ENCODE measurements around the gene RXFP1.

DNA sequence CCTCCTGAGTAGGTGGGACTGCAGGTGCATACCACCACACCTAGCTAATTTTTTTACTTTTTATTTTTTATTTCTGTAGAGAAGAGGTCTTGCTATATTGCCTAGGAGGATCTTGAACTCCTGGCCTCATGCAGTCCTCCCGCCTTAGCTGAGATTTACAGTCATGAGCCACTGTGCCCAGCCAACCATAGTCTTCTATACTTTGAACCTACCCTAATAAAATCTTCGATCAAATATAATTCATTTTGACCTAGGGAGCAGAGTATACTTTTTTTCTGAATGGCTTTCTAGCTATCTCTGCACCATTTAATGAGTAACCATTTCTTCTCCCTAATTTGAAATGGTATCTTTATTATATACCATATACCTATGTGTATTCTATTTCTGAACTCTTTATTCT is 157.1 kb downstream of the RXFP1 start:
- TF ChIP-seq, protein P1, sequence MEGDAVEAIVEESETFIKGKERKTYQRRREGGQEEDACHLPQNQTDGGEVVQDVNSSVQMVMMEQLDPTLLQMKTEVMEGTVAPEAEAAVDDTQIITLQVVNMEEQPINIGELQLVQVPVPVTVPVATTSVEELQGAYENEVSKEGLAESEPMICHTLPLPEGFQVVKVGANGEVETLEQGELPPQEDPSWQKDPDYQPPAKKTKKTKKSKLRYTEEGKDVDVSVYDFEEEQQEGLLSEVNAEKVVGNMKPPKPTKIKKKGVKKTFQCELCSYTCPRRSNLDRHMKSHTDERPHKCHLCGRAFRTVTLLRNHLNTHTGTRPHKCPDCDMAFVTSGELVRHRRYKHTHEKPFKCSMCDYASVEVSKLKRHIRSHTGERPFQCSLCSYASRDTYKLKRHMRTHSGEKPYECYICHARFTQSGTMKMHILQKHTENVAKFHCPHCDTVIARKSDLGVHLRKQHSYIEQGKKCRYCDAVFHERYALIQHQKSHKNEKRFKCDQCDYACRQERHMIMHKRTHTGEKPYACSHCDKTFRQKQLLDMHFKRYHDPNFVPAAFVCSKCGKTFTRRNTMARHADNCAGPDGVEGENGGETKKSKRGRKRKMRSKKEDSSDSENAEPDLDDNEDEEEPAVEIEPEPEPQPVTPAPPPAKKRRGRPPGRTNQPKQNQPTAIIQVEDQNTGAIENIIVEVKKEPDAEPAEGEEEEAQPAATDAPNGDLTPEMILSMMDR (IDR thresholded peaks at IDR 0.05), result no peak
- TF ChIP-seq EP300 (IDR thresholded peaks at IDR 0.05) (no peak), POLR2A (IDR thresholded peaks at IDR 0.05) (no peak)

Measured in ovary (tissue), 3 donors.